Placental epithelial cell (primary cell): ENCODE measurements around the gene TNXB. TPM values are rescaled to one million over a fixed set of nuclear protein-coding genes. Genes with fewer than 3 reads are reported as not detected.

Experiments used
- small RNA-seq: library from RNA; depleted of rRNA; stranded (forward); fragments of <200 nt; gene quantifications from one replicate; pipeline ENCODE3, GENCODE V24; 2012
- total RNA-seq: library from RNA; depleted of rRNA; stranded (reverse); fragments of >200 nt; gene quantifications from 2 replicates; pipeline ENCODE4 v1.2.3, GENCODE V29; 2012

Gene TNXB, protein sequence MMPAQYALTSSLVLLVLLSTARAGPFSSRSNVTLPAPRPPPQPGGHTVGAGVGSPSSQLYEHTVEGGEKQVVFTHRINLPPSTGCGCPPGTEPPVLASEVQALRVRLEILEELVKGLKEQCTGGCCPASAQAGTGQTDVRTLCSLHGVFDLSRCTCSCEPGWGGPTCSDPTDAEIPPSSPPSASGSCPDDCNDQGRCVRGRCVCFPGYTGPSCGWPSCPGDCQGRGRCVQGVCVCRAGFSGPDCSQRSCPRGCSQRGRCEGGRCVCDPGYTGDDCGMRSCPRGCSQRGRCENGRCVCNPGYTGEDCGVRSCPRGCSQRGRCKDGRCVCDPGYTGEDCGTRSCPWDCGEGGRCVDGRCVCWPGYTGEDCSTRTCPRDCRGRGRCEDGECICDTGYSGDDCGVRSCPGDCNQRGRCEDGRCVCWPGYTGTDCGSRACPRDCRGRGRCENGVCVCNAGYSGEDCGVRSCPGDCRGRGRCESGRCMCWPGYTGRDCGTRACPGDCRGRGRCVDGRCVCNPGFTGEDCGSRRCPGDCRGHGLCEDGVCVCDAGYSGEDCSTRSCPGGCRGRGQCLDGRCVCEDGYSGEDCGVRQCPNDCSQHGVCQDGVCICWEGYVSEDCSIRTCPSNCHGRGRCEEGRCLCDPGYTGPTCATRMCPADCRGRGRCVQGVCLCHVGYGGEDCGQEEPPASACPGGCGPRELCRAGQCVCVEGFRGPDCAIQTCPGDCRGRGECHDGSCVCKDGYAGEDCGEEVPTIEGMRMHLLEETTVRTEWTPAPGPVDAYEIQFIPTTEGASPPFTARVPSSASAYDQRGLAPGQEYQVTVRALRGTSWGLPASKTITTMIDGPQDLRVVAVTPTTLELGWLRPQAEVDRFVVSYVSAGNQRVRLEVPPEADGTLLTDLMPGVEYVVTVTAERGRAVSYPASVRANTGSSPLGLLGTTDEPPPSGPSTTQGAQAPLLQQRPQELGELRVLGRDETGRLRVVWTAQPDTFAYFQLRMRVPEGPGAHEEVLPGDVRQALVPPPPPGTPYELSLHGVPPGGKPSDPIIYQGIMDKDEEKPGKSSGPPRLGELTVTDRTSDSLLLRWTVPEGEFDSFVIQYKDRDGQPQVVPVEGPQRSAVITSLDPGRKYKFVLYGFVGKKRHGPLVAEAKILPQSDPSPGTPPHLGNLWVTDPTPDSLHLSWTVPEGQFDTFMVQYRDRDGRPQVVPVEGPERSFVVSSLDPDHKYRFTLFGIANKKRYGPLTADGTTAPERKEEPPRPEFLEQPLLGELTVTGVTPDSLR (N-terminal part only)
- total RNA-seq = 168 and 255 TPM in 2 replicates

DNA sequence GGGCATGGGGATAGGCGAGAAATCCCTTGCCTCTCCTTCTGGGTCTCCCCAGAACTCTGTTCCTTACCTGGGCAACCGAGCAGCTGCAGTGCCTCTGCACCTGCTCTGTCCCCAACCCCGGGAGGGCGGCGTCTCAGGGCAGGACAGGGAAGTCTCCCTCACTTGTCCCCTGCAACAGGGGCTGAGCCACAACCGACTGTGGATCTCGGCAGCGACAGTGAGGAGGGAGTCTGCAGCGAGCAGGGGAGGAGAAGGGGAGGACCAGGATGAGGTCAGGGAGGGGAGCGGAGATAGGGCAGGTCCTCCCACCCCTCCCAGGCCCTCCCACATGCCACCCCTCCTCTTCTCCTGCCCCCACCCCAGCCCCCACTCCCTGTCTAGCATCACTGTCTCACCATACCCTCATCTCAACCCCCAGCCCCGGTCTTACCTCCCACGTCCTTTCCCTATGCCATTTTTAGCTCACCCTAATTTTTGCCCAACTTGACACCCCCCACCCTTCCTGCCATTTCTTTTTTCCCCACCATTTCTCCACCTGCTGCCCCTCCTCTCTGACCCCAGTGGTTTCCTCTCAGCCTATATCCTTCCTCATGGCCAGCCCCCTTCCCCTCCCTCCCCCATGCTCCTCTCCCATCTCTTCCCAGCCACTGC lies at the start of gene TNXB:
TSS of gene TNXB (minus strand) at position 225 of the 651 bp plus-strand sequence. CDS start 11,140 bp downstream, outside the sequence.

DNA sequence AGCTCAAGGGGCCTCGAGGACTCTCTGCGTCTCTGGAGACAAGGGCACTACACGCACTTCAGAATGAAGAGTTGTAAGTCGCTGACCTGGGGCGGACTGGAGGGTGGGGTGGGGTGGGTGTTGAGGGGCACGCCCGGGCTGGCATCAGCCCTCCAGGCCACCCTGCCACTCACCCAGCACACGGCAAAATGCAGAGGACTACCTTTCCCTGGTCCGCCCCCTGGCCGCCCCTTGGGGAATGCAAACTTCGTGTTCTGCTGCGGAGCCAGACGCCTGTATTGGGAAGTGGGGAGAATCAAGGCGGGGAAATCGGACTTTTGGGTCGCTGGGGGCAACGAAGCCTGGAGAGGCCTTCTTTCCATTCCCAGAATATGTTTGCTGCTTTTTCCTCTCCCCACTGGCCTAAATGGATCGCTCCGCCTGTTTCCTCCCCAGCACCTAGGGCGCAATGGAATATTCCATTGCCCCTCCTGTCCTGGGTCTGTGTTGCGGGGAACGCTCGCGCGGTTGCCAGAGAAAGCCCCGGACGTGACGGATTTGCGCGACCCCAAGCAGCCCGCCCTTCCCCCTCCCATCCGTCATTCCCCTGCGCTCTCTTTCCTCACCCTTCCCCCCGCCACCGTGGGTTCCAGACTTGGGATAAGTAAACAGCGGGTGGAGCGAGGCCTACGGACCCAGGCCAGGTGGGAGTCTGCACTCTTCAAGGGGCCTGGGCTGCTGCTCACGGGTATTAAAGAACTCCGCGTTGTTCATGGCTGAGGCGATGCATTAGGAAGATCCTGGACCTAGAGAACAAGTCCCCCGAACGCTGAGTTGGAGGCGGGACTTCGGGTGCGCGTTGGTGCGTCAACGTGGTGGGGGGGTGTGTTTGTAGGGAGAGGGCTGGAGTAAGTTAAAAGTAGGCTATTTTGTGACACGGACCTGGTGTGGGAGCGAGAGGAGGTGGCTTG lies 44.7 kb upstream of the TNXB start, which contains the start of gene PPT2:
TSS of gene PPT2 (plus strand) at position 578 of the 950 bp plus-strand sequence. CDS start 454 bp downstream, outside the sequence.

DNA sequence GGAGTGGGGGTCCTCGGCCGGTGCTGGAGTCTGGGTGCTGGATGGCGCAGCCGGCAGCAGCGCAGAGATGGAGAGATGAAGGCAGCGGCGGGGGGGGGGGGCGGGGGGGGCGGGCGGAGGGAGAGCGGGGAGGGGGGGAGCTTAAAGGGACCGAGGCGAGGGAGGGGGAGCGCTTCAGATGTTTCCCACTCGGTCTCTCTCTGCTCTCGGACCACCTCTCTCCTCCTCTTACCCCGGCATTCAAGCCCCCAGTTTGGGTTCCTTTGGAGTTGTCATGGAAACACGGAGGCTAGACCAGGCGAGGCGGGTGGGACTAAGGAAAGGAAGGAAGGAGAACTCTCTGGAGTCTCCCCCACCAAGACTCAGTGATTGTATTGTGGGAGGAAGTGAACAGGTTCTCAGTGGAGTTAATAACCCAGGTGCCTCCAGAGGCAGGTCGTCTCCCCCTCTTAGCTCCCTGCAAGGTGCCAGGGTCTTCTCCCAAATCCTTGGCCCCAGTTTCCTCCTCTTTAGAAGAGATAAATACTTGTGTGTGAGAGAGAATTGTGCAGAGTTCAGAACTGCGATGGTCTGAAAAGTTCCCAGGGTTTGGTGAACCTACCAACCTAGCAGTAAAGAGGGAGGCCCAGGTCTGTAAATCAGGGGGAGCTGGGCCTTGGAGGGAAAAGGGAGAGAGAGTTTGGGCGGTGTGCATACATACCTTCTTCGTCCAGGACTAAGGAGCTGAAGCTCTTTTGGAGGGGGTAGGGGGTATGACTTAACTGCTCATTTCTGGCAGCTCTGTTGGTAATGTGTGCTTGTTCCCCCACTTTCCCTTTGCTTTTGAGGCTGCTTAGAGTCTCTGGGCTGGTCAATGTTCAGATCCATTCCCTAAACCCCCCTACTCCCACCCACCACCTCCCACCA lies 43.0 kb upstream of the TNXB start, which contains the start of gene PRRT1:
TSS of gene PRRT1 (minus strand) at position 77 of the 906 bp plus-strand sequence. CDS start 112 bp downstream, outside the sequence.

DNA sequence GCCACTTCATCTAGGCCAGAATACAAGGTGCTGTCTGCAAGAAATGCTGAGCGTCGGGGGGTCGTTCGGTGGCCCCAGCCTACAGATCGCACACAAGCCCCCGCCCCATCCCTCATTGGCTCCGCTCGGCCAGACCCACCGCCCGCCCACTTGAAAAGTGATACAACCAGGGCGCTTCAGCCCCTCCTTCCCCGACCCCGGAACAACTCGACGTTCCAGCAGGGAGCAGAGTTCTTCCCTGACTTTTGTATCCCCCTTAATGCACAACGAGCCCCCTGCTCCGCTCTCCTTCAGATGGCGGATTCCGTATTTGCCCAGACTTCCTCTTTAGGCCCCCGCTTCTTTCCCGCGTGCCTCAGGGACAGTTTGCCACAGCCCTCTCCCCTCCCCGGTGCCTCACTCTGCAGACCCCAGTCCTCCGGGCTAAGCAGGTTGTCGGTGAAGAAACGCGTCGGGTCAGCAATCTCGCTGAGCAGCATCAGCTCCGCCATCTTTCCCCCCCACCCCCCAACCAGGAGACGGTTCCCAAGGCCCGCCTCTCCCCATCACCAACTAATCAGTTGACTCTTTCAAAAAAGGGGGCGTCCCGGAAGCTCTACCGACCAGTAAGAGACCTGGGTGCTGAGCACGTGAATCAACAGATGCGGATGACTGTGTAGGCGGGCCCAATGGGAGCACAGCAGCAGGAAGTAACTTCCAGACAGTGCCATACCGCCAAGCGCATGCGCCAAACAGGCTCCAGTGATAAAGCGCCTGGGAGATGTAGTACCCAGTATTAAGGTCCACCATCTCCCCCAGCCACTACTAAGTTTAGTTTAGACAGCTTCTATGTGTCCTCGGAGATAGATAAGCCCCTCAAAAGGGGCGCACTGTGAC lies 18.8 kb upstream of the TNXB start, which contains the start of gene ATF6B:
TSS of gene ATF6B (minus strand) at position 530 of the 876 bp plus-strand sequence. CDS start at position 491, 39 bp downstream.

DNA sequence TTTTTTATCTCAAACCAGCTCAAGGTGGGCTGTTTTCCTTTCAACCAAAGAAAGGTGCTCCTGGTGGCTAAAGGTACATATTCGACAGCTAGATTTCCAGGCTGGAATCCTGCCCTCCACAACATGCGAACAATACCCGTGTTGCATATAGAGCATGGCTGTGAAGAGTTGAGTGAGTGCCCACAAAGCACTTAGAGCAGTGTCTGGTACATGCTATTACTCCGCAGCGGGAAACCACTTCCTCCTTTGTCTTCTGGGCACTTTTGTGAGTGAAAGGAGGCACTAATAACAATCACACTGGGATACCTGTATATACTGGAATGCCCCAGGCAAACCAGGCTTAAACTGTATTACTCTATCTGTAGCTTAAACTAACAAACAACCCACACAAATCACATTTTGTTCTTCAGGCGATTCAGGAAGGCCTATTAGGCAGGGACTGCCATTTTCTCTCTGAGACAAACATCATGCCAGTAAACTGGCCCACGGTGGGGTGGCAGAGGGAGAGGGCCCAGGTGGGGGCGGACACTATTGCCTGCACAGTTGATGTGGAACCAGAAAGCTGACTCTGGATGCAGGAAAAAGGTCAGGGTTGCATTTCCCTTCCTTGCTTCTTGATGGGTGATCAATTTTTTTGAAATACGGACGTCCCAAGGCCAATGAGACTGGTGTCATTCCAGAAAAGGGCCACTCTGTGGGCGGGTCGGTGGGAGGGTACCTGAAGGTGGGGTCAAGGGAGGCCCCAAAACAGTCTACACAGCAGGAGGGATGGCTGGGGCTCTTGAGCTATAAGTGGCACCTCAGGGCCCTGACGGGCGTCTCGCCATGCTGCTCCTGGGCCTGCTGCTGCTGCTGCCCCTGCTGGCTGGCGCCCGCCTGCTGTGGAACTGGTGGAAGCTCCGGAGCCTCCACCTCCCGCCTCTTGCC lies 71.3 kb downstream of the TNXB start, which contains the start of gene CYP21A2:
TSS of gene CYP21A2 (plus strand) at position 818 of the 927 bp plus-strand sequence. CDS start at position 826, 8 bp downstream.

DNA sequence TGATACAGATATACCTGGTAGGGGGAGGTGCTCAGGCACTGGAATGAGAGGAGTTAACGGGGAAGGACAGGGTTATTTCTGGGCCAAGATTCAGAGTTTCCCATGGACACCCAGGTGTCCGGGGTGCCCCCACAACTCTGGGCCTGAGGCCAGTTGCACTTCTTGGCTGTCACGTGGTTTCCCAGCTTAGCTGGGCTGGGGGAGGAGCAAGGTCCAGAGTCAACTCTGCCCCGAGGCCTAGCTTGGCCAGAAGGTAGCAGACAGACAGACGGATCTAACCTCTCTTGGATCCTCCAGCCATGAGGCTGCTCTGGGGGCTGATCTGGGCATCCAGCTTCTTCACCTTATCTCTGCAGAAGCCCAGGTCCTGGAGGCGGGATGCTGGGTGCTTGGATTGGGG lies 94.6 kb downstream of the TNXB start, which contains the start of gene C4B:
TSS of gene C4B (plus strand) at position 249 of the 400 bp plus-strand sequence. CDS start at position 300, 51 bp downstream.

Small RNA genes lying within 50 kb of the gene (small RNA-seq; reads per million reads assigned to genes)
- not detected for gene RNA5SP206

Other genes starting within 250 kb of the TNXB start
- gene NEU1, start 246.5 kb downstream of the TNXB start, total RNA-seq = 53.0 and 62.0 TPM in 2 replicates
- gene SLC44A4, start 230.3 kb downstream of the TNXB start, total RNA-seq = 0.11 TPM in 1 of 2 replicates, not detected in the other
- gene EHMT2, start 211.6 kb downstream of the TNXB start, total RNA-seq = 47.1 and 61.5 TPM in 2 replicates
- 2.9 and 4.7 TPM in 2 replicates for gene ZBTB12, start 207.3 kb downstream of the TNXB start, total RNA-seq
- gene C2, start 181.6 kb downstream of the TNXB start, total RNA-seq = 0.22 and 1.6 TPM in 2 replicates
- 0.39 TPM in 1 of 2 replicates, not detected in the other for gene CFB, start 163.2 kb downstream of the TNXB start, total RNA-seq
- gene NELFE, start 150.4 kb downstream of the TNXB start, total RNA-seq = 82.8 and 105 TPM in 2 replicates
- 63.2 and 74.0 TPM in 2 replicates for gene SKIC2, start 150.2 kb downstream of the TNXB start, total RNA-seq
- 23.9 and 28.6 TPM in 2 replicates for gene DXO, start 137.2 kb downstream of the TNXB start, total RNA-seq
- gene C4A, start 127.3 kb downstream of the TNXB start, total RNA-seq = 2.2 and 6.3 TPM in 2 replicates
- gene C4B, start 94.5 kb downstream of the TNXB start, total RNA-seq = 4.2 and 6.3 TPM in 2 replicates
- 0.22 TPM in 1 of 2 replicates, not detected in the other for gene CYP21A2, start 70.9 kb downstream of the TNXB start, total RNA-seq
- 26.0 and 36.9 TPM in 2 replicates for gene ATF6B, start 18.9 kb upstream of the TNXB start, total RNA-seq
- 9.8 and 12.9 TPM in 2 replicates for gene FKBPL, start 20.9 kb upstream of the TNXB start, total RNA-seq
- gene PRRT1, start 42.6 kb upstream of the TNXB start, total RNA-seq = 0.11 and 0.79 TPM in 2 replicates
- gene PPT2, start 44.8 kb upstream of the TNXB start, total RNA-seq = 59.3 and 66.9 TPM in 2 replicates
- 4.3 and 5.1 TPM in 2 replicates for gene EGFL8, start 55.3 kb upstream of the TNXB start, total RNA-seq
- gene AGPAT1, start 66.7 kb upstream of the TNXB start, total RNA-seq = 34.9 and 59.9 TPM in 2 replicates
- 24.7 and 55.9 TPM in 2 replicates for gene RNF5, start 69.1 kb upstream of the TNXB start, total RNA-seq
- gene AGER, start 74.9 kb upstream of the TNXB start, total RNA-seq = 5.7 and 5.9 TPM in 2 replicates
- gene PBX2, start 80.9 kb upstream of the TNXB start, total RNA-seq = 59.1 and 89.9 TPM in 2 replicates
- gene GPSM3, start 83.3 kb upstream of the TNXB start, total RNA-seq = 0.79 and 2.2 TPM in 2 replicates
- 0.98 and 3.5 TPM in 2 replicates for gene NOTCH4, start 114.7 kb upstream of the TNXB start, total RNA-seq